ENCODE data around the gene OSBPL10. TPM values are rescaled to one million over a fixed set of nuclear protein-coding genes. Genes with fewer than 3 reads are reported as not detected.

The OSBPL10 gene
- total RNA-seq, 1 donor from 2014 or later, result 6.4 TPM

- no peak overlapping the region for H3K4me3 ChIP-seq
- peaks cover 13% of the 10 kb centered on the region for H3K4me1 ChIP-seq
- no peak for DNase-seq
- TF ChIP-seq CTCF (IDR thresholded peaks at IDR 0.05; ENCODE audit: borderline replicate concordance), result no peak
- no peaks in the 10 kb centered on the region for H3K27me3 ChIP-seq (ENCODE audit: low read depth)
- H3K9me3 ChIP-seq (replicated peaks), result peaks cover 25% of the 10 kb centered on the region
- H3K27ac ChIP-seq (replicated peaks), result no peak overlapping the region
- H3K36me3 ChIP-seq, result no peaks in the 10 kb centered on the region
- intact Hi-C loops (cut with micrococcal nuclease), result no loop called here
Observed at GRCh38 chr3:31953091-31953490, 28.0 kb downstream of the OSBPL10 start.

- no peak for TF ChIP-seq CTCF (IDR thresholded peaks at IDR 0.05; ENCODE audit: borderline replicate concordance)
- Histone ChIP-seq H3K36me3 (no peaks in the 10 kb centered on the region), H3K27ac (replicated peaks) (no peak overlapping the region), H3K9me3 (replicated peaks) (peaks cover 25% of the 10 kb centered on the region), H3K27me3 (ENCODE audit: low read depth) (no peaks in the 10 kb centered on the region), H3K4me3 (no peak overlapping the region), H3K4me1 (peaks cover 11% of the 10 kb centered on the region)
- intact Hi-C loops (cut with micrococcal nuclease), result no loop called here
- no peak for DNase-seq
Observed at GRCh38 chr3:31952205-31952604, 28.9 kb downstream of the OSBPL10 start.

DNA sequence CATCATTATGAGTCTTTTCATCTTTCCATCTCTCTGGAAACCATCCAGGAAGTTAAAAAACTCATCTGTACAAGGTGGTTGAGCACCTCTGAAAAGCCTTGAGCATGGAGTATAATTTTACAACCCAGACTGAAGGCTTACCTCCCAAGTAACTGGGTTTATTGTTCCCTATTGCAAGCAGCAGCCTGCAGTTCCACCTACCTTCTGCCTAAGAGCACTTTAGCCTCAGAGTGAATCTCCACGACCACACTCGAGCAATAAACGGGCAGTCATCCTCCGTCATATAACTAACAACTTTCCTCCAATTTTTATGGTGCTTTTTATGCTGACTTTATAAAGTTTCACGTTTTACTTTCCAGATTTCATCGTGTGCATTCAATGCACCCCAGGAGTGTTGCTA, 32.8 kb downstream of the OSBPL10 start:
- Histone ChIP-seq H3K27me3 (ENCODE audit: low read depth) (no peaks in the 10 kb centered on the region), H3K36me3 (no peaks in the 10 kb centered on the region), H3K9me3 (replicated peaks) (peaks cover 12% of the 10 kb centered on the region), H3K4me3 (no peak overlapping the region), H3K27ac (replicated peaks) (no peak overlapping the region), H3K4me1 (peaks cover 33% of the 10 kb centered on the region)
- intact Hi-C loops (cut with micrococcal nuclease), result no loop called here
- no peak for DNase-seq
- no peak for TF ChIP-seq CTCF (IDR thresholded peaks at IDR 0.05; ENCODE audit: borderline replicate concordance)

GRCh38 chr3:31947671-31948091, 33.4 kb downstream of the OSBPL10 start:
- Histone ChIP-seq H3K9me3 (replicated peaks) (peaks cover 12% of the 10 kb centered on the region), H3K4me3 (no peak overlapping the region), H3K36me3 (no peaks in the 10 kb centered on the region), H3K27ac (replicated peaks) (no peak overlapping the region), H3K4me1 (peaks cover 33% of the 10 kb centered on the region), H3K27me3 (ENCODE audit: low read depth) (no peaks in the 10 kb centered on the region)
- no peak for TF ChIP-seq CTCF (IDR thresholded peaks at IDR 0.05; ENCODE audit: borderline replicate concordance)
- intact Hi-C loops (cut with micrococcal nuclease), result no loop called here
- no peak for DNase-seq

- Histone ChIP-seq H3K36me3 (no peaks in the 10 kb centered on the region), H3K27me3 (ENCODE audit: low read depth) (no peaks in the 10 kb centered on the region), H3K4me1 (peaks cover 33% of the 10 kb centered on the region), H3K4me3 (no peak overlapping the region), H3K27ac (replicated peaks) (peak overlapping the region; percentile 25), H3K9me3 (replicated peaks) (peaks cover 12% of the 10 kb centered on the region)
- no peak for TF ChIP-seq CTCF (IDR thresholded peaks at IDR 0.05; ENCODE audit: borderline replicate concordance)
- intact Hi-C loops (cut with micrococcal nuclease), result no loop called here
- DNase-seq, result no peak
Observed at GRCh38 chr3:31947162-31947561, 33.9 kb downstream of the OSBPL10 start.

Data from left ventricle myocardium inferior (tissue), 1 donor.